ENCODE results near the gene TSGA10.
A peak's percentile ranks its signal among the peaks of the same experiment; 100 is the strongest.

TSGA10 gene

DNA sequence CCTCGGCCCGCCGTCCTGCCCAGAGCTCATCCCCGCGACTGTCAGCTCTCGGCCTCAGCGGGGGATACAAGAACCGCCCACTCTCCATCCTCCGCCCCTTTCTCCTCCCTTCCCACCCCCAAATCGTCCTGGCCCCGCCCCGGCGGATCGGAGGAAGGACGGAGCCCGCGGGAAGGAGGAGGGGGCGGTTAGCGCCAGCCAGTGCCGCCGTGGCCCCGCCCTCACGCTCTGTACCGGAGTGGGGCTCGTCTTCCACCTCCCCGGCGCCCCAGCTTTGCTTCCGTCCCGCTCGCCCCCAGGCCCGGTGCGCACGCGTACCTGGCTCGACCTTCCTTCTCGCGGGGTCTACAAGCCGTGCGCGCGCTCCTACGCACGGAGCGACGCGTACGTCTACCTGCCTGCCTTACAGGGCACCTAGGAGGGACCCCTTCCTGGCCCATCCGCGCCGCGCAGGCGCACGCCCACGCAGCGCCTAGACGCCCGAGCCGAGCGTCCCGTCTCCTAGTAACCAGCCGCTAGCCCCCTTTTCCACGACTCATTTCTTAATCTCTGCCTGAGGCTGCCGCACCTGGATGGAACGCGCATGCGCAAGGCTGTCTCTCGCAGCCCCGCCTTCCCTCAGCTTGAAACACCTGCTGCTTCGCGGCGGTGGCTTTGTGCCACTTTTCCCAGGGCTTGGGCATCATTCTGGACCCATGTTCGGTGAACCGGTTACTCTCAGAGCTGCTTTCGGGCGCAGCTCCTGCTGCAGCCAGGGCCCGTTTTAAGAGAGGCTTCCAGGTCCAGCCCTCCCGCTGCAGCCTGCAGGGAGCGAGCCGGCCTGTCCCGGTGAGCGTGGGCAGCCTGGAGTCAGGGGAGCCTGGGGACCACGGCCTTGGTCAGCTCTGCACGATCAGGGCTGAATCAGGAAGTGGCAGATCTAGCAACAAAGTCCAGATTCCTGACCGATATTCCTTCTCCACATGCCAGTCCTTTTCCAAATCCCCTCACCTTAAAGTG is 13.3 kb downstream of the TSGA10 start, which contains the start of gene C2orf15 (continued):
- TF ChIP-seq PRDM2 (tag by site-specific recombination; IDR thresholded peaks at IDR 0.05; ENCODE audit: borderline replicate concordance): no peak
- no peak for TF ChIP-seq ZNF433 (tag by site-specific recombination; IDR thresholded peaks at IDR 0.05; ENCODE audit: low read depth)
- TF ChIP-seq ZNF544 (tag by site-specific recombination; IDR thresholded peaks at IDR 0.05): no peak
- no peak for TF ChIP-seq TRIM28 (IDR thresholded peaks at IDR 0.05; ENCODE audit: borderline replicate concordance, low read length)
- TF ChIP-seq SCRT2 (tag by site-specific recombination; IDR thresholded peaks at IDR 0.05): peak; percentile 100
- TF ChIP-seq, protein P1, sequence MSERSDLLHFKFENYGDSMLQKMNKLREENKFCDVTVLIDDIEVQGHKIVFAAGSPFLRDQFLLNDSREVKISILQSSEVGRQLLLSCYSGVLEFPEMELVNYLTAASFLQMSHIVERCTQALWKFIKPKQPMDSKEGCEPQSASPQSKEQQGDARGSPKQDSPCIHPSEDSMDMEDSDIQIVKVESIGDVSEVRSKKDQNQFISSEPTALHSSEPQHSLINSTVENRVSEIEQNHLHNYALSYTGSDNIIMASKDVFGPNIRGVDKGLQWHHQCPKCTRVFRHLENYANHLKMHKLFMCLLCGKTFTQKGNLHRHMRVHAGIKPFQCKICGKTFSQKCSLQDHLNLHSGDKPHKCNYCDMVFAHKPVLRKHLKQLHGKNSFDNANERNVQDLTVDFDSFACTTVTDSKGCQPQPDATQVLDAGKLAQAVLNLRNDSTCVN (tag by site-specific recombination; optimal IDR thresholded peaks at IDR 0.05): peak; percentile 88
- TF ChIP-seq ZBTB8A (tag by site-specific recombination; IDR thresholded peaks at IDR 0.05): peak; percentile 78
- TF ChIP-seq ZNF704 (tag by site-specific recombination; IDR thresholded peaks at IDR 0.05): no peak
- peak; percentile 46 for TF ChIP-seq ZNF335 (tag by site-specific recombination; conservative IDR thresholded peaks at IDR 0.05)
- peak; percentile 52 for TF ChIP-seq ZBTB17 (tag by site-specific recombination; IDR thresholded peaks at IDR 0.05)
- no peak for TF ChIP-seq ZNF223 (tag by site-specific recombination; IDR thresholded peaks at IDR 0.05)
- no peak for TF ChIP-seq ZNF292 (tag by site-specific recombination; IDR thresholded peaks at IDR 0.05; ENCODE audit: borderline replicate concordance, low read depth)
- TF ChIP-seq ZBTB20 (tag by site-specific recombination; IDR thresholded peaks at IDR 0.05): peak; percentile 51
- peak; percentile 67; the same call in 1 of the 2 replicates for TF ChIP-seq ZNF692 (tag by site-specific recombination; IDR thresholded peaks at IDR 0.05)
- TF ChIP-seq HOXC10 (CRISPR knock-in tag; IDR thresholded peaks at IDR 0.05): no peak
- TF ChIP-seq SP2 (tag by site-specific recombination; IDR thresholded peaks at IDR 0.05): peak; percentile 94
- TF ChIP-seq ZNF768 (tag by site-specific recombination; IDR thresholded peaks at IDR 0.05): no peak
- TF ChIP-seq ZNF132 (tag by site-specific recombination; IDR thresholded peaks at IDR 0.05; ENCODE audit: borderline replicate concordance): no peak
- TF ChIP-seq, protein P2, sequence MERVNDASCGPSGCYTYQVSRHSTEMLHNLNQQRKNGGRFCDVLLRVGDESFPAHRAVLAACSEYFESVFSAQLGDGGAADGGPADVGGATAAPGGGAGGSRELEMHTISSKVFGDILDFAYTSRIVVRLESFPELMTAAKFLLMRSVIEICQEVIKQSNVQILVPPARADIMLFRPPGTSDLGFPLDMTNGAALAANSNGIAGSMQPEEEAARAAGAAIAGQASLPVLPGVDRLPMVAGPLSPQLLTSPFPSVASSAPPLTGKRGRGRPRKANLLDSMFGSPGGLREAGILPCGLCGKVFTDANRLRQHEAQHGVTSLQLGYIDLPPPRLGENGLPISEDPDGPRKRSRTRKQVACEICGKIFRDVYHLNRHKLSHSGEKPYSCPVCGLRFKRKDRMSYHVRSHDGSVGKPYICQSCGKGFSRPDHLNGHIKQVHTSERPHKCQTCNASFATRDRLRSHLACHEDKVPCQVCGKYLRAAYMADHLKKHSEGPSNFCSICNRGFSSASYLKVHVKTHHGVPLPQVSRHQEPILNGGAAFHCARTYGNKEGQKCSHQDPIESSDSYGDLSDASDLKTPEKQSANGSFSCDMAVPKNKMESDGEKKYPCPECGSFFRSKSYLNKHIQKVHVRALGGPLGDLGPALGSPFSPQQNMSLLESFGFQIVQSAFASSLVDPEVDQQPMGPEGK (tag by site-specific recombination; IDR thresholded peaks at IDR 0.05): peak; percentile 98
- TF ChIP-seq, protein P3, sequence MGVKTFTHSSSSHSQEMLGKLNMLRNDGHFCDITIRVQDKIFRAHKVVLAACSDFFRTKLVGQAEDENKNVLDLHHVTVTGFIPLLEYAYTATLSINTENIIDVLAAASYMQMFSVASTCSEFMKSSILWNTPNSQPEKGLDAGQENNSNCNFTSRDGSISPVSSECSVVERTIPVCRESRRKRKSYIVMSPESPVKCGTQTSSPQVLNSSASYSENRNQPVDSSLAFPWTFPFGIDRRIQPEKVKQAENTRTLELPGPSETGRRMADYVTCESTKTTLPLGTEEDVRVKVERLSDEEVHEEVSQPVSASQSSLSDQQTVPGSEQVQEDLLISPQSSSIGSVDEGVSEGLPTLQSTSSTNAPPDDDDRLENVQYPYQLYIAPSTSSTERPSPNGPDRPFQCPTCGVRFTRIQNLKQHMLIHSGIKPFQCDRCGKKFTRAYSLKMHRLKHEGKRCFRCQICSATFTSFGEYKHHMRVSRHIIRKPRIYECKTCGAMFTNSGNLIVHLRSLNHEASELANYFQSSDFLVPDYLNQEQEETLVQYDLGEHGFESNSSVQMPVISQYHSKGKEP (tag by site-specific recombination; IDR thresholded peaks at IDR 0.05): no peak
